ENCODE data around the gene RAMACL.

RAMACL gene

GRCh38 chr6:166565084-166565967 lies 21.2 kb downstream of the RAMACL start:
- H3K4me1 ChIP-seq (ENCODE audit: control insufficient read depth, insufficient read depth, low read length) = no peaks in the 10 kb centered on the region
- TF ChIP-seq HOXC10 (CRISPR knock-in tag; IDR thresholded peaks at IDR 0.05) (no peak), BCL6B (tag by site-specific recombination; IDR thresholded peaks at IDR 0.05) (no peak), ZNF174 (tag by site-specific recombination; IDR thresholded peaks at IDR 0.05) (no peak), ZNF561 (tag by site-specific recombination; IDR thresholded peaks at IDR 0.05; ENCODE audit: borderline replicate concordance) (no peak), ZNF596 (tag by site-specific recombination; IDR thresholded peaks at IDR 0.05) (no peak), ZNF548 (tag by site-specific recombination; IDR thresholded peaks at IDR 0.05) (no peak), ZBTB1 (tag by site-specific recombination; IDR thresholded peaks at IDR 0.05) (no peak), IKZF3 (tag by site-specific recombination; IDR thresholded peaks at IDR 0.05) (no peak), ZNF76 (tag by site-specific recombination; IDR thresholded peaks at IDR 0.05; ENCODE audit: borderline replicate concordance, low read depth) (no peak)
- CTCF ChIA-PET = interaction anchor here (0.8 kb wide), 1 partner anchor 21 kb away, joined by 3 read pairs; the partner anchor contains the start of gene RAMACL
- H3K9me3 ChIP-seq (ENCODE audit: control insufficient read depth, insufficient read depth, low read depth, low read length) = no peaks in the 10 kb centered on the region
- POLR2A ChIA-PET = no interaction called here
- H3K4me3 ChIP-seq (ENCODE audit: low read depth, low read length) = no peak overlapping the region
- no peaks in the 10 kb centered on the region for H3K36me3 ChIP-seq (ENCODE audit: control insufficient read depth in 2 of 2, insufficient read depth in 1 of 2, low read length in 2 of 2)
- H3K27ac ChIP-seq (ENCODE audit: extremely low read depth, low read depth, low read length) = no peak overlapping the region

GRCh38 chr6:166563805-166564204 lies 22.7 kb downstream of the RAMACL start:
- Histone ChIP-seq H3K4me3 (ENCODE audit: low read depth, low read length) (no peak overlapping the region), H3K27ac (ENCODE audit: extremely low read depth, low read depth, low read length) (no peak overlapping the region), H3K4me1 (ENCODE audit: control insufficient read depth, insufficient read depth, low read length) (no peaks in the 10 kb centered on the region), H3K9me3 (ENCODE audit: control insufficient read depth, insufficient read depth, low read depth, low read length) (no peaks in the 10 kb centered on the region), H3K36me3 (ENCODE audit: control insufficient read depth in 2 of 2, insufficient read depth in 1 of 2, low read length in 2 of 2) (no peaks in the 10 kb centered on the region)
- POLR2A ChIA-PET = interaction anchor here (0.6 kb wide), 1 partner anchor 21 kb away, joined by 3 read pairs; no protein-coding TSS in a partner anchor
- CTCF ChIA-PET = no interaction called here
- TF ChIP-seq ZNF837 (tag by site-specific recombination; IDR thresholded peaks at IDR 0.05) = no peak
- TF ChIP-seq ZIC2 (tag by site-specific recombination; IDR thresholded peaks at IDR 0.05) = peak; percentile 52
- TF ChIP-seq WT1 (tag by site-specific recombination; IDR thresholded peaks at IDR 0.05) = no peak

- TF ChIP-seq ZNF768 (tag by site-specific recombination; IDR thresholded peaks at IDR 0.05) (no peak), YY2 (tag by site-specific recombination; IDR thresholded peaks at IDR 0.05) (no peak), ZNF580 (tag by site-specific recombination; IDR thresholded peaks at IDR 0.05) (no peak), ZNF488 (tag by site-specific recombination; IDR thresholded peaks at IDR 0.05) (no peak), ZNF830 (tag by site-specific recombination; IDR thresholded peaks at IDR 0.05; ENCODE audit: low read depth) (no peak), ZBTB44 (tag by site-specific recombination; IDR thresholded peaks at IDR 0.05) (no peak), ZNF302 (tag by site-specific recombination; IDR thresholded peaks at IDR 0.05; ENCODE audit: low read depth) (no peak), ZNF274 (IDR thresholded peaks at IDR 0.05; ENCODE audit: low read length) (no peak), ZNF274 (tag by site-specific recombination; IDR thresholded peaks at IDR 0.05; ENCODE audit: borderline replicate concordance) (no peak), SCRT2 (tag by site-specific recombination; IDR thresholded peaks at IDR 0.05) (no peak), ZNF48 (tag by site-specific recombination; IDR thresholded peaks at IDR 0.05) (no peak), ZNF416 (tag by site-specific recombination; IDR thresholded peaks at IDR 0.05) (no peak)
- Histone ChIP-seq H3K36me3 (ENCODE audit: control insufficient read depth in 2 of 2, insufficient read depth in 1 of 2, low read length in 2 of 2) (no peaks in the 10 kb centered on the region), H3K4me3 (ENCODE audit: low read depth, low read length) (no peak overlapping the region), H3K9me3 (ENCODE audit: control insufficient read depth, insufficient read depth, low read depth, low read length) (no peaks in the 10 kb centered on the region), H3K4me1 (ENCODE audit: control insufficient read depth, insufficient read depth, low read length) (no peaks in the 10 kb centered on the region), H3K27ac (ENCODE audit: extremely low read depth, low read depth, low read length) (no peak overlapping the region)
- POLR2A ChIA-PET = no interaction called here
- CTCF ChIA-PET = no interaction called here
Measured at GRCh38 chr6:166563200-166563599, 23.3 kb downstream of the RAMACL start.
